HuH-7.5 (cell line): ENCODE data around the gene HECTD1.
"Not testable (repeated sequence)": the region's sequence is repeated elsewhere in the genome, so short reads cannot be mapped to it uniquely, and the experiment has no call there.

Experiments
- DNase-seq: peaks from one replicate; pipeline ENCODE4 v3.0.0; 2011; ENCODE audit warnings: low spot score

The HECTD1 gene

DNA sequence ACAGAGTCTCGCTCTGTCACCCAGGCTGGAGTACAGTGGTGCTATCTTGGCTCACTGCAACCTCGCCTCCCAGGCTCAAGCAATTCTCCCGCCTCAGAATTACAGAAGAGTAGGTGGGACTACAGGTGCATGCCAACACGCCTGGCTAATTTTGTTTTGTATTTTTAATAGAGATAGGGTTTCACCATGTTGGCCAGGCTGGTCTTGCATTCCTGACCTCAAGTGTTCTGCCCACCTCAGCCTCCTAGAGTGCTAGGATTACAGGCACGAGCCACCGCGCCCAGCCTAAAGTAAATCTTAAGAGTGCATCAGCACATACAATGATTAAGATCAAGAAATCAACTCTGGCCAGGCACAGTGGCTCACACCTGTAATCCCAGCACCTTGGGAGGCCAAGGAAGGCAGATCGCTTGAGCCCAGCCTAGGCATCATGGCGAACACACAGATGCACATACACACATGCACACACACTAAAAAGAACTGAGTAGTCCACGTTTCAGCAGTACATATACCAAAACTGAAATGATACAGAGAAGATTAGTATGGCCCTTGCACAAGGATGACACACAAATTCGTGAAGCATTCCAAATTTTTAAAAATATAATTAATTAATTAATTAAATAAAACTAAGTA lies 65.0 kb downstream of the HECTD1 start:
- DNase-seq = no peak

DNA sequence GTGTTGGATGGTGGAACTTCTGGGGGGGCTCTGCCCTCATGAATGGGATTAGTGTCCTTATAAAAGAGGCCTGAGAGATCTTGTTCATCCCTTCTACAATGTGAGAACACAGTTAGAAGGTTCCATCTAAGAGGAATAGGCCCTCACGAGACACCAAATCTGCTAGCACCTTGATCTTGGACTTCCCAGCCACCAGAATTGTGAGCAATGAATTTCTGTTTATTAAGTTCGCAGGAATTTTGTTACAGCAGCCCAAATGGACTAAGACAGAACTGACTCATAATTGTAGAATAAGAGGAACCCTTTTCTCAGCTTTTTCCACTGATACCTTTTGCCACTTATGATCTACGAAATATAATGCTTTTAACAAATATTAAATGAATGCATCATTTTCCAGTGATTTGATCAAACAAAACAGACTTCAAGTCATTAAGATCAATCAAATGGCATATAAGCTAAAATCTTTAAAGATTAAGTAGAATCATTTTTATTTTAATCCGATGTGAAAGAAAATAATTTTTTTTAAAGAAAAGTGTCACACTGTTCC lies 68.2 kb downstream of the HECTD1 start:
- DNase-seq = no peak

GRCh38 chr14:31138301-31138700 lies 69.3 kb downstream of the HECTD1 start:
- DNase-seq = no peak

DNA sequence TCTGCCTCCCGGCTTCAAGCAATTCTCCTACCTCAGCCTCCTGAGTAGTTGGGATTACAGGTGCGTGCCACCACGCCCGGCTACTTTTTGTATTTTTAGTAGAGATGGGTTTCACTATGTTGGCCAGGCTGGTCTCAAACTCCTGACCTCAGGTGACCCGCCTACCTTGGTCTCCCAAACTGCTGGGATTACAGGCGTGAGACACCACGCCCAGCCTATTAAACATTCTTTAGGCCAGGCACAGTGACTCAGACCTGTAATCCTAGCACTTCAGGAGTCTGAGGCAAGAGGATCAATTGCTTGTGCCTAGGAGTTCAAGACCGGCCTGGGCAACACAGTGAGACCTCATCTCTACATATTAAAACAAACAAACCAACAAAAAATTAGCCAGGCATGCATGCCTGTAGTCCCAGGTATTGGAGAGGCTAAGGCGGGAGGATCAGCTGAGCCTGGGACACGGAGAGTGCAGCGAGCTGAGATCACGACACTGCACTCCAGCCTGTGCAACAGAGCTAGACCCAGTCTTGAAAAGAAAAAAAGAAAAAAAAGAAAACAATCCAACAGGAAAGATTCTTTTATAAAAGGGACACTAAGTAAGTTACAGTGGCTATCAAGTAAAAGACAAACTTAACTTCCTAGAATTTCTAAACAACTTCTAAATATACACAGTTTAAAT lies 70.2 kb downstream of the HECTD1 start:
- no peak for DNase-seq

GRCh38 chr14:31133133-31133532 lies 74.5 kb downstream of the HECTD1 start:
- DNase-seq = no peak

- no peak for DNase-seq
Observed at GRCh38 chr14:31128601-31129526, 78.7 kb downstream of the HECTD1 start.

DNA sequence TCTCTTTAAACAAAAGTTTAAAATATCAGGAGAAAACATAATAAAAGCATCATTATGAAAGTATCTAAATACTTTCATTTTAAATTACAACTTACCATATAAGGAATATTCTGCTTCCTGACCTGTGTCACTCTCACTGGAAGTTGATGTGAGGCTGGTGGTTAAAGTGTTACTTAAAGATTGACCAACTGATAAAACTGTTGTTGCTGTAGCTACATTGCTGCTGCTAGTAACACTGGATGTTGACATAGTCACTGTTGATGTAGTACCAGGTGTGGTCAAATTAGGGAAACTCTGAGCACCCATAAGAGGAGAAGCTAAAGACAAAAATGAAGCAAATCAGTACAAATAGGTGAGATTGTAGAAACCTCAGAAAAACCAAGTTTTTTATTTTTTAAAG lies 79.9 kb downstream of the HECTD1 start:
- peak; percentile 82 for DNase-seq

- no peak for DNase-seq
Observed at GRCh38 chr14:31126680-31127079, 80.9 kb downstream of the HECTD1 start.

DNA sequence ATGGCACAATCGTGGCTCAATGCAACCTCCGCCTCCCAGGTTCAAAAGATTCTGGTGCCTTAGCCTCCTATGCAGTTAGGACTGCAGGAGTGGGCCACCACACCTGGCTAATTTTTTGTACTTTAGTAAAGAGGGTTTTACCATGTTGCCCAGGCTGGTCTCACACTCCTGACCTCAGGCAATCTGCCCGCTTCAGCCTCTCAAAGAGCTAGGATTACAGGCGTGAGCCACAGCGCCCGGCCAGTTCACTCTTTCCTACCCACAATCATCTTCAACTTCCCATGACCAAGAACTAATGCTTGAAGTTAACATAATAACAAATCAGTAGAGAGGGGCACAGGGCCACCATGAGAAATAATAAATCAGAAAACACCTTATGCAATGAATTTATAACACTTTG lies 82.4 kb downstream of the HECTD1 start:
- no peak for DNase-seq

DNA sequence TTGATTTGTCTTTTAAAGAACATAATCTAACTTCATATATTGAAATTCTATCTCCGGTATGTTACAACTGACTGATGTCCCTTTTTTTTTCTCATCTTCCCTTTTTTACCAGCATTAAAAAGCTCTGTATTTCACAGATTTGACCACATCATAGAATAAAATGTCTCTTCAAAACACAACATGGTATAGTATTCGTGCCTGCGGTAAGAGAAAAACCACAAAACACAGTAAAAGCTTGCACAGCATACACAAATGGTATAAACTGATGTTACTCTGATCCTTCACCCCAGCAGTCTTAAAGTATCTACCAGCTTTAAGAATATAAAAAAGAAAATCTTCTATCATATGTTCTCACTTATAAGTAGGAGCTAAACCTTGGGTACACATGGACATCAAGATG lies 83.4 kb downstream of the HECTD1 start:
- no peak for DNase-seq

DNA sequence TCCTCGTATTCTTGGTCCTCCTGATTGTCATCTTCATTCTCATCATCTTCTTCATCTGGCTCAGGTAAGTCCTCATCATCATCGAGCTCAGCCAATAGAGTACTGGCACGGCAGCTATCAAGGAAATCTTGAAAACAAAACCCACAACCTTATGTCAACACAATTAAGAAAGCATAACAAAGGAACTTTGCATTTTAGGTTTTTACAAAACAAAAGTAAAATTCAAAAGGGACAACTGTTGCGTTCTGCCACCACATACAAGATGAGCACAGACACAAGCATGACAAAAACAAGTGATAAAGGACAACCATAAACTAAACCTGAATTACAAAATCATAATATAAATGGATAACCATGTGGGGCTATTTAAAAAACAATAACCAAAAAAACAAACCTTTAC lies 84.7 kb downstream of the HECTD1 start:
- DNase-seq = no peak

- DNase-seq = no peak
Observed at GRCh38 chr14:31122098-31122611, 85.4 kb downstream of the HECTD1 start.

GRCh38 chr14:31118892-31119291 lies 88.7 kb downstream of the HECTD1 start:
- no peak for DNase-seq

GRCh38 chr14:31113794-31114193 lies 93.8 kb downstream of the HECTD1 start:
- DNase-seq = no peak

DNA sequence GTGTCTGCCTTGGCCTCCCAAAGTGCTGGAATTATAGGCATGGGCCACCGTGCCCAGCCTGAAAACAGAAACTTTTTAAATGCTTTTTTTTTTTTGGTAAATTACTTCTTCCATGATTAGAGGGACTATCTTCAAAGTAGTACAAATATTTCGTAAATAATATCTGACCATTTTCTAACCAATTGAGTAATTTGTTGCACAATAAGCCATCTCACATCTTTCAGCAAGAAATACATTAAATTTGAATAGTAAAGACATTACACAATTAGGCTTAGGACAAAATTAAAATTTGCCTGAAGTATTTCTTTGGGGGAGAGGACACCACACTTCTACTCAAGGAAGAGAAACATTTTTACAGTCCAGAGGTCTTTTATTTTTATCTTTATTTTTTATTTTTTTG lies 96.7 kb downstream of the HECTD1 start:
- no peak for DNase-seq

GRCh38 chr14:31109257-31109656 lies 98.3 kb downstream of the HECTD1 start:
- no peak for DNase-seq

- no peak for DNase-seq
Observed at GRCh38 chr14:31106768-31107167, 100.8 kb downstream of the HECTD1 start.

DNA sequence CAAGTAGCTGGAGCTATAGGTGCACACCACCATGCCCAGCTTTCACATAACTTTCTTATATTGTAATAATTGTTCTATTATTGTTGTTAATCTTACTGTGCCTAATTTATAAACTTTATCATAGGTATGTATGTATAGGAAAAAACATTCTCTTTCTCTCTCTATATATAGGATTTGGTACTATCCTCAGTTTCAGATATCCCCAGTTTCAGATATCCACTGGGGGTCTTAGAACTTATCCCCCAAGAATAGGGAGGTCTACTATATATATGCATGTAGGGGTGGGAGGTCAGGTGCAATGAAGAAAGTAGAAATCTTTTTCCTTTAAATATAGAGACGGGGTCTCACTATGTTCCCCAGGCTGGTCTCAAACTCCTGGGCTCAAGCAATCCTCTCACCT lies 110.5 kb downstream of the HECTD1 start:
- no peak for DNase-seq

GRCh38 chr14:31096255-31096654 lies 111.3 kb downstream of the HECTD1 start:
- DNase-seq = no peak

DNA sequence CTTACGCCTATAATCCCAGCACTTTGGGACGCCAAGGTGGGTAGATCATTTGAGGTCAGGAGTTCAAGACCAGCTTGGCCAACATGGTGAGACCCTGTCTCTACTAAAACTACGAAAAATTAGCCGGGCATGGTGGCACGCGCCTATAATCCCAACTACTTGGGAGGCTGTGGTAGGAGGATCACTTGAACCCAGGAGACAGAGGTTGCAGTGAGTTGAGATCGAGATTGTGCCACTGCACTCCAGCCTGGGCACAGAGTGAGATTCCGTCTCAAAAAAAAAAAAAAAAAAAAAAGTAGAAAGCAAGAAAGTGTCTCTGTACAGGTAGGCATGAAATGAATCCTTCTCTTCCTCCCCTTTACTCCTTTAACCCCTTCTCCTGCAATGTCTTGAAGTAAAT lies 111.8 kb downstream of the HECTD1 start:
- DNase-seq = not testable (repeated sequence)

DNA sequence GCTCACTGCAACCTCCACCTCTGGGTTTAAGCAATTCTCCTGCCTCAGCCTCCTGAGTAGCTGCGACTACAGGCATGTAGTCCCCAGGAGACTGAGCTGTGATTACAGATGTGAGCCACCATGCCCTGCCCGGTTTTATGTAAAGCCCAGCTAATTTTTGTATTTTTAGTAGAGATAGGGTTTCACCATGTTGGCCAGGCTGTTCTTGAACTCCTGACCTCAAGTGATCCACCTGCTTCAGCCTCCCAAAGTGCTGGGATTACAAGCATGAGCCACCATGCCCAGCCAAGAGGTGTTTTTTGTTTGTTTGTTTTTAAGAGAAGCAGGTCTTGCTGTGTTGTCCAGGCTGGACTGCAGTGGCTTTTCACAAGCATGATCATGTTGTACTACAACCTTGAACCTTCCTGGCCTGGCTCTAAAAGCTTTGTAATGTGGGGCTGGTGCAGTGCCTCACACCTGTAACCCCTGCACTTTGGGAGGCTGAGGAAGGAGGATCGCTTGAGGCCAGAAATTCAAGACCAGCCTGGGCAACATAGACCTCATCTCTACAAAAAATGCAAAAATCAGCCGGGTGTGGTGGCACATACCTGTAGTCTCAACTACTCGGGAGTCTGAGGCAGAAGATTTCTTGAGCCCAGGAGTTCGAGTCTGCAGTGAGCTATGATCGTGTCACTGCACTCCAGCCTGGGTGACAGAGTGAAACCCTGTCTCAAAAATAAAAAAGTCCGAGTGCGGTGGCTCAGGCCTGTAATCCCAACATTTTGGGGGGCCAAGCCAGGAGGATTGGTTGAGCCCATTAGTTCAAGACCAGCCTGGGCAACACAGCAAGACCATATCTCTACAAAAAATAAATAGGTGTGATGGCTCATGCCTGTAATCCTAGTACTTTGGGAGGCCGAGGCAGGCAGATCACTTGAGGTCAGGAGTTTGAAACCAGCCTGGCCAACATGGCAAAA lies 113.4 kb downstream of the HECTD1 start:
- DNase-seq = not testable (repeated sequence)
